HG03342 (cell line): ENCODE data around the gene DNLZ.

ENCODE experiments used
- ATAC-seq: cut with Tn5 transposase; IDR thresholded peaks from one replicate; pipeline ENCODE4 v1.9.1; 2021; ENCODE audit warnings: mild to moderate bottlenecking, moderate library complexity; ENCODE audit not compliant: unreplicated experiment

DNLZ gene

GRCh38 chr9:136377341-136378169 lies 14.0 kb upstream of the DNLZ start:
- ATAC-seq, result no peak

DNA sequence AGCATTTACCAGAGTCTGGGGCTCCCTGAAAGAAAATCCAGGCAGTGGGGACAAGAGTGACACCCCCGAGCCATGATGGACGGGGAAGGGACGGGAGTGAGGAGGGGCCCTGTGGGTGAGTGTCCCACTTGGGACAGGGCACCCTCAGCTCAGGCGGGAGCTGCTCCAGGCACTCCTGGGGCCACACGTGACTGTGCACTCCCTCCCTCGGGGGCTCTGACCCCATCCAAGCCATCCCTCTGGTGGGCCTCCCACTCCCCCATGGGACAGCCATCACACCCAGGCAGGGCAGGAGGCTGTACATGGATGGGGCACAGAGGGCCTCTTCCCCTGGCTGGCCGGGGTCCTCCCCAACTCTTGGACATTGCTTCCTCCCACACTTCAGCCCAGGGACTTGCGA lies 12.9 kb upstream of the DNLZ start:
- ATAC-seq, result no peak

- ATAC-seq, result no peak
Observed at GRCh38 chr9:136375096-136375495, 11.6 kb upstream of the DNLZ start.

GRCh38 chr9:136374183-136374575 lies 10.6 kb upstream of the DNLZ start:
- no peak for ATAC-seq

- no peak for ATAC-seq
Observed at GRCh38 chr9:136373300-136374182, 10.0 kb upstream of the DNLZ start, which contains the start of gene CARD9. Gene CARD9 (minus strand): TSS chr9:136373669. CDS start chr9:136372078, 1,591 bp downstream.

DNA sequence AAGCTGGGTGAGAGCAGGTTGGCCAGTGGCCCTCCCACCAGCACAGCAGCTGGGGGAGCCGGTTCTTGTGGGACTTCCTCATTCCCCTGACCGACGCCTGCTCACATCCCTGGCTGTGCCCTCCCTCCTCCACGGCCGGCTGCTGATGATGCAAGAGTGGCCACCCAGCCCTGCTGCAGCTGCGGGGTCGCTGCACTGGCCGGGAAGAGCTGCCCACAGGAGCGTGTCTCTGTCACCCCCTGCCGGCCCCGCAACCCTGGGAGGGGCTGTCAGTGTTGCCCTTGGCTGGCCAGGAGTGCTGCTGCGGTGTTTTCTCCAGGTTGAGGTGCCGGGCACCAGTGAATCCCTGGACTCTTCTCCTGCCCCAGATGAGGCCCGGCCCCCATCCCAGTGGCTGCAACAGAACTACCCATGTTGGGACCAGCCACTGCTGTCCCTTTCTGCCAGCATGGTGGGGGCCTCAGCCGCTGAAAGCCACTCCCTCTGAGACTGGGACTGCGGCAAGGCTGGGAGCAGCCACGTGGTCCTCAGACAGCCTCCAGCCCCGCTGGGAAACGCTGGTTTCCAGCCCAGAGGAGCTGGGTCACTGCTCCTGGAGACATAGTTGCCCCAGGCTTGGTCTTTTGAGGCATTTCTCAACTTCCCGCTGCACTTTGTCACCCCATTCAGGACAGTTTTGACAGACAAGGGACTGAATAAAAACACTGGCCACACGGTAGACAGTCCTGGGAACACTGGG lies 9.2 kb upstream of the DNLZ start:
- ATAC-seq, result no peak

DNA sequence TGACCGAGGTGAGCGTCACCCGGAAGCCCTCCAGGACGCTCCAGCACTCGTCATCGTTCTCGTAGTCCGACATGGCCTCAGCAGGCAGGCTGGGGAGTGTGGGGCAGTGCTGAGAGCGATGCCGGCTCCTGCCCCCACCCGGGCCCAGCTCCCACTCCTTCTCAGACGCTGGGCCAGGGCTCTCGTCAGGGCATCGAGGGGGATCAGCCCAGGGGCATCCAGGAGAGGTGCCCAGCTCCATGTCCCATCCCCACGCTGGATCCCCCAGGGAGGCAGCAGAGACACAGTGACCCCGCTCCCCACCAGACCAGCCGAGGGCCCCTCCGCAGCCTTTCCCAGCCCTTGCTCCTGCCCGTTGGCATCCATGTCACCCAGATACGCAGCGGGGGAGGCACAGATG lies 8.5 kb upstream of the DNLZ start:
- no peak for ATAC-seq

DNA sequence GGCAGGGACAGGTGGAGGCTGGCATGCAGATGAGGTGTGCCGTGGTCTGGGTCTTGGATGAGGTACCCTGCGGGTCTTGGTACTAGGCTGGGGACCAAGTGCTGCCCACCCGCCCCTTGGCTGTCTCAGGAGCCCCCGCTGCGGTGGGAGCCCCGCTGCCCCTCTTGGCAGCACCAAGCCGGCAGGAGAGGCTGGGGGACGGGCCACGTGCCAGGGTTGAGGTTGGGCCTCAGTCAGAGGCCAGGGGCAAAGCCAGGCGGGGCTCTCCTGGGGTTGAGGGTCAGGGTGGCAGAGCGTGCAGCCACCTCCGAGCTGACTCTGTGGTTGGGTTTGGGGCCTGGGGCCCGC lies 8.0 kb upstream of the DNLZ start:
- ATAC-seq, result no peak

DNA sequence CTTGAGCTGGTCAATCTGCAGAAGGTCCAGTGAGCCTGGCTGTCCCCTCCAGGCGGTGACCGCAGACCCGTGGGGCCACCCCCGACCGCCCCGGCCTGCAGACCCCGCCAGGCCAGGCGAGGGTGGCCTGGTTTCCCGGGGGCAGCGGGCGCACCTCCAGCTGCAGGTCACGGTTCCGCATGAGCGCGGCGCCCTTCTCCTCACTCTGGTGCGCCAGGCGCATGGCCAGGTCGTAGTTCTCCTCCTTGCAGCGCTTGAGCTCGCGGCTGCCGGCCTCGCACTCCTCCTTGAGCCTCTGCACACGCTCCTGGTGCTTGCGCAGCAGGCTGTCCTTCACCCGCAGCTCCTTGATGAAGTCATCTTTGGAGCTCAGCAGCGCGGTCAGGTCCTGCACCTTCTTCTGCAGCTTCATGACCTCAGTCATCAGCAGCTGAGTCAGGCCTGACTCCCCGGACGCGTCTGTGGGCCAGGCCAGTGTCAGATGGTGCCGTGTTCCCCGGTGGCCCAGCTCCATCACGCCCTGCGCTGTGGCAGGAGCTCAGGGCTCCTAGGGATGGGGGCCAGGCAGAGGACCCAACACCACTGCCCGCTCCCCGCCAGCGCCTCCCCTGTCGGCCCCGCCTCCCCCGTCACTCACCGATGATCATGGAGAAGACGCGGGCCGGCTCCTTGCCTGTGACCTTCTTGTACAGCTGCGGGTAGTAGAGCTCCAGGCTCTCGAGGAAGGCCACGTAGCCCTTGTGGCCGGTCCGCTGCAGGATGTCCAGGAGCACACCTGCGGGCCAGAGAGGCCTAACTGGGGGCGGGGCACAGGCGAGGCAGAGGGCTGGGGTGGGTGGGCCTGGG lies 7.4 kb upstream of the DNLZ start:
- ATAC-seq, result no peak

GRCh38 chr9:136370037-136370436 lies 6.5 kb upstream of the DNLZ start:
- no peak for ATAC-seq

DNA sequence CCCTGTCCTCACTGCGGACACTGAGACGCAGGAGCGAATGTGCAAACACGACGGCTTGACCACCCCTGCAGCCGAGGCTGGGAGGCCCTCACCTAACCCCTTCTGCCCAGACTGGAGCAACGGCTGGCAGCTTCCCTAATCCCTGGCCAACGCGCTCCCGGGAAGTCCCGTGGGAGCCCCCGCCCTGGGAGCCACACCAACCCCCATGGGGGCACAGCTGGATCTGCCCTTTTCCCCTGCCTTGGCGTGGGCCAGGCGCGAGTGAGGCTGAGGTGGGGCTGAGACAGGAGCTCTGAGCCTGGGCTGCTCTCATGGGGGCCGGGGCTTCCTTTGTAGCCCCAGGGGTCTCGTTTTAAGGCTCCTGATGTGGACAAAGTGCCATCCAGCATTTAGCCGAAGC lies 4.6 kb upstream of the DNLZ start:
- no peak for ATAC-seq

DNA sequence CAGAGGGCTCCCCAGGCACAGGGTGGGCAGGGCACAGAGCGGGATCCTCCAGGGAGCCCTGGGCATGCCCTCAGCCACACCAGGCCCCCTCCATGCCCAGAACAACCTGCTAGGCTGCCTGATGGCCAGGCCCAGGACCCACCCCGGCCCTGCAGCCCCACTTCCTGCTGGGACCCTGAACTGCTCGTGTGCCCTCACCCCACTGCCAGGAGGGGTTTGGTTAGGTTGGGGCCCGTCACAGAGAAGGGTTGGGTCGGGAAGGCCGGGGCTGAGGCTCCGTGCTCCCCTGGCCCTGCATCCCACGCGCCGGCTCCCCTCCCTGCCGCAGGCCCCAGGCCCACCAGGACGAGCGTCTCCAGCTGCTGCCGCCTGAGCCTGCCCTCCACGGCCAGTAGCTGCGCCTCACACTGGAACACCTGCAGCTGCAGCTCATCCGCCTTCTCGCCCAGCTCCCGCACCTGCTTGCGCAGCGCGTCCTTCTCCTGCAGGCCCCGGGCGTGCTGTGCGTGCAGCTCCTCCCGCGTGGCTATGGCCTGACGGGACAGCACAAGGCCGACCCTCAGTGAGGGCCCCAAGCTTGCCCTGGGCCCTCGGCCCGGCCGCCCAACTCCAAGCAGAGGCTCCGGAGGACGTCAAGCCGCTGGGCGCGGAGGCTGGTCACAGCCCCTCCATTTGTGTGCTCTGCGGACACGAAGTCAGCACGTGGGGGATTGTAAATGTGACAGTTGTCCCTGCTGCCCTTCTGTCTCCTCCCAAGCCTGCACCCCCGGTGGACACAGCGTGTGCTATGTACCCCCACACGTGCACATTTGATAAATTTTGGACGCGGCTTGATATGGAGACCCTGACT lies 4.0 kb upstream of the DNLZ start:
- ATAC-seq, result no peak

GRCh38 chr9:136366826-136367225 lies 3.3 kb upstream of the DNLZ start:
- no peak for ATAC-seq

DNA sequence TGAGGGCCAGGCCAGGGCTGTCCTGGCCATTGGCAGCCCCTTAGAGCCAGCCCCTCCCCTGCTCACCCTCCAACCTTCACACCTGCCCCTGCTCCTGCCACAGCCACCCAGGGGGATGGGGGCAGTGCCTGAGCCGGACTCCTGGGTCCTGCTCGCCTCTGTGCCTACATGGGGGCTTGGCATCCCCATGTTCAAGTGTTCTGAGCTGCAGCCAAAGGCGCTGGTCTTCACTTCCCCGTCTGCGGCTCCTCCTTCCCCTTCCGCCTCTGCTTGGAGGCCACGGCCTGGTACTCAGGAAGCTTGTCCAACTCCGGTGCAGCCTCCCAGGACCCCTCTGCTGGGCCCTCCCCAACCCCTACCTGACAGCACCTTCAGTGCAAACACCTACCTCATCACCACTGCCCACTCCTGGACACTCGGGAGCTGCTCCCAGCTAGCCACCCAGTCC lies 2.3 kb upstream of the DNLZ start:
- ATAC-seq, result no peak

- no peak for ATAC-seq
Observed at GRCh38 chr9:136364942-136365774, 1.6 kb upstream of the DNLZ start.

DNA sequence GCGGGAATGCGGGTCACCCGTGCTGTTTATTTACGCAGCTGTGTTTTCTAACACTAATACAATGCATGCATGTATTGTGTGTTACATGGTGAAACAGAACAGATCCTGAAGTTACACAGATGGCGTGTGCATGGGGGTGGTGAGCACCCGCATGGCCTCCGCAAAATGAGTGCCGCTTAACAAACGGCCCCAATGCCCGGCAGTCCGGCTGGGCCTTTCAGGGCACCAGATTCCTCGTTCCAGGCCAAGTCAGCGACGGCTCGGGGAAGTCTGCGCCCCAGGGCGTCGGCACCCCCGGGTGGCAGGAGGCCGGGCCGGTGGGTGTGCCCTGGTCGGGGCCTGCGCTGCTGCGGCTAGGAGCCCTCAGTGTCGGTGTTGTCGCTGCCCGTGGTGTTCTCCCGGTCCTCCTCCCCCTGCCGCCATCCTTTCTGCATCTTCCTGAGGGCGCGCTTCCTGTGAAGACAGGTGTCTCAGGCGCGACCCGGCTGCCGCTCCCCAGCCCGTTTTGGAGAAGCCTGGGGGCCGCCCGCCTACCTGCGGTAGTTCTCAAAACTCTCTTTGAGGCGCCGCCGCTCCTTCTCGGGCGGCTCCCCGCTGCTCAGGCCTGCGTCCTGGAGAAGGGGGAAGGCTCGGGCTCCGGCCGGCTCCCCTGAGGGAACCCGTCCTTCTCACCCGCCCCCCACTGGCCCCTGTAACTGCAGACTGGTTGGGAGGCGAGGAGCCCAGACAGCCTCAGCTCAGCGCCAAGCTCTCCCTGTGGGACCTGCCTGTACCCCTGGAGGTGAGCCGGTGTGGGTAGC lies 605 bp upstream of the DNLZ start:
- no peak for ATAC-seq

- no peak for ATAC-seq
Observed at GRCh38 chr9:136362450-136362784, 1.1 kb downstream of the DNLZ start.
